CD4-positive, alpha-beta T cell treated with Interleukin-17A for 1 hour (primary cell): ENCODE measurements around the gene TIMM9.
"Not testable (repeated sequence)": the region's sequence is repeated elsewhere in the genome, so short reads cannot be mapped to it uniquely, and the experiment has no call there.

Experiments used
- DNase-seq: peaks from one replicate; pipeline ENCODE4 v3.0.0-alpha.2; 2020

The TIMM9 gene

GRCh38 chr14:58397156-58397555 is 30.2 kb downstream of the TIMM9 start:
- DNase-seq = no peak

- DNase-seq = peak; percentile 79
Measured at GRCh38 chr14:58395812-58396788, 31.2 kb downstream of the TIMM9 start, which contains the start of gene TOMM20L. TSS of gene TOMM20L (plus strand) at chr14:58395930. CDS start at chr14:58395958, 28 bp downstream.

- no peak for DNase-seq
Measured at GRCh38 chr14:58395562-58395811, 31.8 kb downstream of the TIMM9 start.

- no peak for DNase-seq
Measured at GRCh38 chr14:58390830-58391229, 36.5 kb downstream of the TIMM9 start.

- no peak for DNase-seq
Measured at GRCh38 chr14:58376791-58377190, 50.5 kb downstream of the TIMM9 start.

- no peak for DNase-seq
Measured at GRCh38 chr14:58368956-58369355, 58.4 kb downstream of the TIMM9 start.

GRCh38 chr14:58367296-58367695 is 60.0 kb downstream of the TIMM9 start:
- no peak for DNase-seq

- no peak for DNase-seq
Measured at GRCh38 chr14:58364316-58364715, 63.0 kb downstream of the TIMM9 start.

GRCh38 chr14:58362798-58363412 is 64.4 kb downstream of the TIMM9 start:
- peak; percentile 56 for DNase-seq

- not testable (repeated sequence) for DNase-seq
Measured at GRCh38 chr14:58362272-58362671, 65.1 kb downstream of the TIMM9 start.
